Hair follicle dermal papilla cell (primary cell): ENCODE data around the gene MRPL21. TPM values are rescaled to one million over a fixed set of nuclear protein-coding genes. Genes with fewer than 3 reads are reported as not detected.

ENCODE experiments used
- total RNA-seq: library from RNA; depleted of rRNA; stranded (reverse); fragments of >200 nt; gene quantifications from 2 replicates; pipeline ENCODE4 v1.2.3, GENCODE V29; 2012

The MRPL21 gene
- total RNA-seq: 31.6 and 34.9 TPM in 2 replicates

DNA sequence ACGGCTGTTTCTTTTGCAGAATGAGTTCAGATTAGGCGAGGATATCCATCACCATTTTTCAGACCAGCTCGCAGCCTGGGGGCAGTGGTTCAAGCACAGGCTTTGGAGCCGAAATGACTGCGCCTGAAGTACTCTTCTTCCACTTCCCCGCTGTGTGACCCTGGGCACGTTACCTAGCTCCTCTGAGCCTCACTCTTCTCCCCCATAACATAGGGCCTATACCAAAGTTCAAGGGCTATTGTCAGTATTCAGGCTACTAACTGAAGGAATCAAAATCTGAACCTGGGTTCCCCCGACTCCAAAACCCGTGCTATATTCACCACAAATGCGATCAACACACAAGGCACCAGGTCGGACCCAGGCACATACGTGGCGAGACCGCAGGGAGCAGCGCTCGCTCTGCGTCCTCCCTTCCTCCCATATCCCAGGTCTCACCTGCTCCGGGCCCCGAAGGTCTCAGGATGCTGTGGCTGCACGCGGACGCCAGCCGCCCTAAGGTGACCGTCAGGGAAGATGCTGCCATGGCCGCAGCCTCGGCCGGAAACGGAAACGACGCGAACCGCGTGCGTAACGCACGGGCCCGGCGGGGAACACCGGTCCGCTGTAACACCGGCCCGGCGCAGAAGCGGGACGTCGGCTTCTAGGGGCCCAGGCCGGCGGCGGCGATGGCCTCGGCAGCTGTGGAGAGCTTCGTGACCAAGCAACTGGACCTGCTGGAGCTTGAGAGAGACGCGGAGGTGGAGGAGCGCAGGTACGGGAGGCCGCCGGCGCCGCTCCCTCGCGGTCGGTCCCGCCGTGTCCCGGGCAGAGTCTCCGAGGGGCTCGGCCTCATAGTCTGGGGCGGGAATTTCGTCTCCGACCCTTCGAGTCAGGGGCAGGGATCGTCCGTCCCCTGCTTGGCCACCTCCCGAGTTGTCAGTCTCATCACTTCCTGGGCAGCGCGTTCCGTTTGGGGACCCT is at the start of gene MRPL21, which contains the start of gene IGHMBP2:
Gene MRPL21, minus strand, starts transcription at position 545 of the 960 bp plus-strand sequence. Its CDS starts 22 bp downstream, at position 523.
Gene IGHMBP2, plus strand, starts transcription at position 604 of the 960 bp plus-strand sequence. Its CDS starts 62 bp downstream, at position 666.

DNA sequence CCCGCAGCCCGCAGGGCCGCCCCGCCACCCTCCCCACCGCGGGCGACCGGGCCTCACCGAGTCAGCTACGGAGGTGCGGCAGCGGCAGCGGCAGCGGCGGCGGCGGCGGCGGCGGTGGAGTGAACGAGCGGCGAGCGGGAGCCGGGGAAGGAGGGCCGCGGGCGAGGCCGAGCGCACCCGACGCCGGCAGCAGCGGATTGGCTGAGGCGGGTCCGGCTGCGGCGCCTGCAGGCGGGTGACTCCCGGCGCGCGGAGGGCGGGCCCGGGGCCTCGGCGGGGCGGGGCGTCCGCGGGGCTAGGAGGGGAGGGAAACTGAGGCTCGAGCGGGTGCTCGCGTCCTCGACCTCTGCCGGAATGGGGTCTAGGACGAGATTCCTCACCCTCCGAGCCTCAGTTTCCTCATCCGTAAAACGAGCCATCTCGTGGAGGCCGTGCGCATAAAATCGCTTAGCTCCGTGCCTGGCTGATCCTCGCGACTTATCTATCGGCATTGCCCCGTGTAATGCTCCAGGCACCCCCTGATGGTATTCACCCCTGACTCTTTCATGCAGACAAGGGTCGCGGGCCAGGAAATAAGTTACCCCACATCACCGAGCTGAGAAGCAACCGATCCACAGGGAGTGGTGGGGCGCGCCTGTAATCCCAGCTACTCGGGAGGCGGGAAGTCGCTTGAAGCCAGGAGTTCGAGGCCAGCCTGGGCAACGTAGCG is 61.8 kb downstream of the MRPL21 start, which contains the start of gene CPT1A:
Gene CPT1A, minus strand, starts transcription at position 199 of the 709 bp plus-strand sequence. CDS start 26,442 bp downstream, outside the sequence.

Other genes starting within 250 kb of the MRPL21 start
- gene GAL, start 219.3 kb downstream of the MRPL21 start, total RNA-seq: not detected in 2 replicates
- 0.24 and 0.32 TPM in 2 replicates for gene TESMIN, start 152.3 kb downstream of the MRPL21 start, total RNA-seq
- gene CPT1A, start 61.9 kb downstream of the MRPL21 start, total RNA-seq: 27.2 and 29.4 TPM in 2 replicates
- 9.4 and 10.4 TPM in 2 replicates for gene IGHMBP2, start 59 bp upstream of the MRPL21 start, total RNA-seq
- gene MRGPRD, start 77.2 kb upstream of the MRPL21 start, total RNA-seq: 0.49 TPM in 1 of 2 replicates, not detected in the other
- 211 and 225 TPM in 2 replicates for gene MRGPRF, start 109.4 kb upstream of the MRPL21 start, total RNA-seq
- 21.6 and 30.5 TPM in 2 replicates for gene TPCN2, start 145.1 kb upstream of the MRPL21 start, total RNA-seq